ENCODE measurements around the gene IL17C. TPM values are rescaled to one million over a fixed set of nuclear protein-coding genes. Genes with fewer than 3 reads are reported as not detected.

The IL17C gene
- total and polyA plus RNA-seq, 10 of the 15 experiments (the other 5 are each of a cell fraction or from before 2014, with no cell fraction given): not detected

DNA sequence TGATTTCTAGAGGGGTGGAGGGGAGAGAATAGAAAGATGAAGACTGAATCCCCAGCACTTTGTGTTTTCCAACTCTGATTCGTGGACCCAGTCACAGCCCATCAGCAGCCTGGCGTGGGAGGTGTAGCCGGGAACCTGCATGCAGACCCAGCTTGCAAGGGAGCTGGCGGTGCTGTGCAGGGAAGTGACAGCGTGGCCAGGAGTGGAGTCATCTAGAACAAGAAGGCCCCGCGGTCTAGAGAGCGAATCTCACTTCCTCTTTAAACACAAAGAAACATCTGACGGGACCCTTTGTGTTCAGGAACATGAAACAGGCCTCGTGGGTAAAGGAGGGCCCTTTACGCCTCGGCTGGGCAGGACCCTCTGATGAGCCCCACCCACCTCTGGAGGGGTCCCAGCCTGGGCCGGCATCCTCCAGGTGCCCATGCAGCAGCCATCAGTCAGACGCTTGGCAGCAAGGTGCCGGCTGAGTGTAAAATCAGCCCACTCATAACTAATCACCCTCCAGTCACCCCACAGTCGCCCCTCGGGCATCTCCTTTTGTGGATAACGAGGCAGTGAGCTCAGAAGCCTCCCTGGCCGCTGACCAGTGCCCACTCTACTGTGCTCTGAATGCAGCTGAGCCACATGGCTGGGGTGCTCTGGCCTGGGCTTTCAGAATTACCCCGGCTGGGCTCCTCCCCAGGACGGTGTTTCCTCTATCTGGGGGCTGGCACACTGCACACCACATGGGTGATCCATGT is 43.5 kb downstream of the IL17C start (continued):
- peak; percentile 86 for TF ChIP-seq TCF12 (IDR thresholded peaks at IDR 0.05; ENCODE audit: low read depth, low read length)
- no peak for TF ChIP-seq BRCA1 (IDR thresholded peaks at IDR 0.05; ENCODE audit: low read depth, low read length)
- no peak; the same call in 1 of the 2 replicates for TF ChIP-seq ZBED1 (IDR thresholded peaks at IDR 0.05; ENCODE audit: borderline replicate concordance)
- peak; percentile 96 for TF ChIP-seq BACH1 (IDR thresholded peaks at IDR 0.05; ENCODE audit: borderline replicate concordance)
- no peak for TF ChIP-seq CBX5 (IDR thresholded peaks at IDR 0.05; ENCODE audit: low read depth)
- no peak for TF ChIP-seq TCF7 (IDR thresholded peaks at IDR 0.05; ENCODE audit: borderline replicate concordance)
- TF ChIP-seq, protein P1, sequence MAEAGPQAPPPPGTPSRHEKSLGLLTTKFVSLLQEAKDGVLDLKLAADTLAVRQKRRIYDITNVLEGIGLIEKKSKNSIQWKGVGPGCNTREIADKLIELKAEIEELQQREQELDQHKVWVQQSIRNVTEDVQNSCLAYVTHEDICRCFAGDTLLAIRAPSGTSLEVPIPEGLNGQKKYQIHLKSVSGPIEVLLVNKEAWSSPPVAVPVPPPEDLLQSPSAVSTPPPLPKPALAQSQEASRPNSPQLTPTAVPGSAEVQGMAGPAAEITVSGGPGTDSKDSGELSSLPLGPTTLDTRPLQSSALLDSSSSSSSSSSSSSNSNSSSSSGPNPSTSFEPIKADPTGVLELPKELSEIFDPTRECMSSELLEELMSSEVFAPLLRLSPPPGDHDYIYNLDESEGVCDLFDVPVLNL (IDR thresholded peaks at IDR 0.05; ENCODE audit: low read depth, low read length): no peak
- TF ChIP-seq IKZF2 (IDR thresholded peaks at IDR 0.05): peak; percentile 88 to 92
- no peak for TF ChIP-seq RAD21 (IDR thresholded peaks at IDR 0.05; ENCODE audit: insufficient read depth, low read depth, low read length)
- no peak; the same call in 1 of the 2 replicates for TF ChIP-seq SMARCA5 (IDR thresholded peaks at IDR 0.05)
- TF ChIP-seq MTA3 (IDR thresholded peaks at IDR 0.05; ENCODE audit: borderline replicate concordance, low read length): no peak; the same call in 1 of the 2 replicates
- peak; percentile 59 for TF ChIP-seq SP1 (IDR thresholded peaks at IDR 0.05; ENCODE audit: low read depth, low read length)
- peak; percentile 96 for TF ChIP-seq IRF4 (IDR thresholded peaks at IDR 0.05; ENCODE audit: low read depth, low read length)
- peak; percentile 82 for TF ChIP-seq ATF7 (IDR thresholded peaks at IDR 0.05; ENCODE audit: low read depth)
- TF ChIP-seq, protein P2, sequence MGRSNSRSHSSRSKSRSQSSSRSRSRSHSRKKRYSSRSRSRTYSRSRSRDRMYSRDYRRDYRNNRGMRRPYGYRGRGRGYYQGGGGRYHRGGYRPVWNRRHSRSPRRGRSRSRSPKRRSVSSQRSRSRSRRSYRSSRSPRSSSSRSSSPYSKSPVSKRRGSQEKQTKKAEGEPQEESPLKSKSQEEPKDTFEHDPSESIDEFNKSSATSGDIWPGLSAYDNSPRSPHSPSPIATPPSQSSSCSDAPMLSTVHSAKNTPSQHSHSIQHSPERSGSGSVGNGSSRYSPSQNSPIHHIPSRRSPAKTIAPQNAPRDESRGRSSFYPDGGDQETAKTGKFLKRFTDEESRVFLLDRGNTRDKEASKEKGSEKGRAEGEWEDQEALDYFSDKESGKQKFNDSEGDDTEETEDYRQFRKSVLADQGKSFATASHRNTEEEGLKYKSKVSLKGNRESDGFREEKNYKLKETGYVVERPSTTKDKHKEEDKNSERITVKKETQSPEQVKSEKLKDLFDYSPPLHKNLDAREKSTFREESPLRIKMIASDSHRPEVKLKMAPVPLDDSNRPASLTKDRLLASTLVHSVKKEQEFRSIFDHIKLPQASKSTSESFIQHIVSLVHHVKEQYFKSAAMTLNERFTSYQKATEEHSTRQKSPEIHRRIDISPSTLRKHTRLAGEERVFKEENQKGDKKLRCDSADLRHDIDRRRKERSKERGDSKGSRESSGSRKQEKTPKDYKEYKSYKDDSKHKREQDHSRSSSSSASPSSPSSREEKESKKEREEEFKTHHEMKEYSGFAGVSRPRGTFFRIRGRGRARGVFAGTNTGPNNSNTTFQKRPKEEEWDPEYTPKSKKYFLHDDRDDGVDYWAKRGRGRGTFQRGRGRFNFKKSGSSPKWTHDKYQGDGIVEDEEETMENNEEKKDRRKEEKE (IDR thresholded peaks at IDR 0.05): no peak
- TF ChIP-seq, protein P3, sequence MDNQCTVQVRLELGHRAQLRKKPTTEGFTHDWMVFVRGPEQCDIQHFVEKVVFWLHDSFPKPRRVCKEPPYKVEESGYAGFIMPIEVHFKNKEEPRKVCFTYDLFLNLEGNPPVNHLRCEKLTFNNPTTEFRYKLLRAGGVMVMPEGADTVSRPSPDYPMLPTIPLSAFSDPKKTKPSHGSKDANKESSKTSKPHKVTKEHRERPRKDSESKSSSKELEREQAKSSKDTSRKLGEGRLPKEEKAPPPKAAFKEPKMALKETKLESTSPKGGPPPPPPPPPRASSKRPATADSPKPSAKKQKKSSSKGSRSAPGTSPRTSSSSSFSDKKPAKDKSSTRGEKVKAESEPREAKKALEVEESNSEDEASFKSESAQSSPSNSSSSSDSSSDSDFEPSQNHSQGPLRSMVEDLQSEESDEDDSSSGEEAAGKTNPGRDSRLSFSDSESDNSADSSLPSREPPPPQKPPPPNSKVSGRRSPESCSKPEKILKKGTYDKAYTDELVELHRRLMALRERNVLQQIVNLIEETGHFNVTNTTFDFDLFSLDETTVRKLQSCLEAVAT (IDR thresholded peaks at IDR 0.05): no peak; the same call in 1 of the 2 replicates
- TF ChIP-seq, protein P4, sequence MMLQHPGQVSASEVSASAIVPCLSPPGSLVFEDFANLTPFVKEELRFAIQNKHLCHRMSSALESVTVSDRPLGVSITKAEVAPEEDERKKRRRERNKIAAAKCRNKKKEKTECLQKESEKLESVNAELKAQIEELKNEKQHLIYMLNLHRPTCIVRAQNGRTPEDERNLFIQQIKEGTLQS (IDR thresholded peaks at IDR 0.05; ENCODE audit: borderline replicate concordance, extremely low read depth, low read depth, low read length): no peak
- peak; percentile 95 for TF ChIP-seq IKZF1 (conservative IDR thresholded peaks at IDR 0.05)
- no peak; the same call in 1 of the 2 replicates for TF ChIP-seq CBFB (IDR thresholded peaks at IDR 0.05; ENCODE audit: low read depth)
- peak; percentile 94 for TF ChIP-seq MXI1 (IDR thresholded peaks at IDR 0.05; ENCODE audit: low read depth, low read length)
- no peak for TF ChIP-seq KAT2A (conservative IDR thresholded peaks at IDR 0.05; ENCODE audit: control insufficient read depth, low read depth, low read length)
- TF ChIP-seq RELA (IDR thresholded peaks at IDR 0.05; ENCODE audit: borderline replicate concordance, partially characterized antibody): no peak
- TF ChIP-seq, protein P5, sequence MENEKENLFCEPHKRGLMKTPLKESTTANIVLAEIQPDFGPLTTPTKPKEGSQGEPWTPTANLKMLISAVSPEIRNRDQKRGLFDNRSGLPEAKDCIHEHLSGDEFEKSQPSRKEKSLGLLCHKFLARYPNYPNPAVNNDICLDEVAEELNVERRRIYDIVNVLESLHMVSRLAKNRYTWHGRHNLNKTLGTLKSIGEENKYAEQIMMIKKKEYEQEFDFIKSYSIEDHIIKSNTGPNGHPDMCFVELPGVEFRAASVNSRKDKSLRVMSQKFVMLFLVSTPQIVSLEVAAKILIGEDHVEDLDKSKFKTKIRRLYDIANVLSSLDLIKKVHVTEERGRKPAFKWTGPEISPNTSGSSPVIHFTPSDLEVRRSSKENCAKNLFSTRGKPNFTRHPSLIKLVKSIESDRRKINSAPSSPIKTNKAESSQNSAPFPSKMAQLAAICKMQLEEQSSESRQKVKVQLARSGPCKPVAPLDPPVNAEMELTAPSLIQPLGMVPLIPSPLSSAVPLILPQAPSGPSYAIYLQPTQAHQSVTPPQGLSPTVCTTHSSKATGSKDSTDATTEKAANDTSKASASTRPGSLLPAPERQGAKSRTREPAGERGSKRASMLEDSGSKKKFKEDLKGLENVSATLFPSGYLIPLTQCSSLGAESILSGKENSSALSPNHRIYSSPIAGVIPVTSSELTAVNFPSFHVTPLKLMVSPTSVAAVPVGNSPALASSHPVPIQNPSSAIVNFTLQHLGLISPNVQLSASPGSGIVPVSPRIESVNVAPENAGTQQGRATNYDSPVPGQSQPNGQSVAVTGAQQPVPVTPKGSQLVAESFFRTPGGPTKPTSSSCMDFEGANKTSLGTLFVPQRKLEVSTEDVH (IDR thresholded peaks at IDR 0.05; ENCODE audit: low read depth, partially characterized antibody): no peak
